Mesendoderm (in vitro differentiated cells): Measurements from ENCODE around the gene ZNF132.
A peak's percentile ranks its signal among the peaks of the same experiment; 100 is the strongest.
"Not testable (repeated sequence)": the region's sequence is repeated elsewhere in the genome, so short reads cannot be mapped to it uniquely, and the experiment has no call there.

ENCODE experiments used
- DNase-seq: peaks from one replicate; pipeline ENCODE4 v3.0.0; 2013
- H2AK5ac ChIP-seq: 2 replicates; pipeline ENCODE4 v1.6.1; 2013; ENCODE audit warnings: low read length, inconsistent platforms
- H2BK120ac ChIP-seq: 2 replicates; pipeline ENCODE4 v1.6.1; 2013; ENCODE audit warnings: low read depth, mild to moderate bottlenecking, low read length, moderate library complexity, mixed read lengths
- H2BK15ac ChIP-seq: replicated peaks from 2 replicates; pipeline ENCODE4 v1.6.1; 2013; ENCODE audit warnings: low read depth, mild to moderate bottlenecking, moderate library complexity
- H2BK5ac ChIP-seq: 2 replicates; pipeline ENCODE4 v1.6.1; 2013; ENCODE audit warnings: low read length, inconsistent platforms
- H3K18ac ChIP-seq: 2 replicates; pipeline ENCODE4 v1.6.1; 2013; ENCODE audit warnings: mild to moderate bottlenecking, low read length, mixed read lengths
- H3K23ac ChIP-seq: one replicate; pipeline ENCODE4 v1.6.1; 2013; ENCODE audit warnings: low read length
- H3K27ac ChIP-seq: 2 replicates; pipeline ENCODE4 v1.5.1; 2013; ENCODE audit warnings: low read depth, mild to moderate bottlenecking, inconsistent platforms, low read length, moderate library complexity
- H3K27me3 ChIP-seq: 2 replicates; pipeline ENCODE4 v1.6.1; 2013; ENCODE audit warnings: low read length, control low read depth, mild to moderate bottlenecking, inconsistent platforms; ENCODE audit not compliant: insufficient read depth, poor library complexity
- H3K36me3 ChIP-seq: 2 replicates; pipeline ENCODE4 v1.6.1; 2013; ENCODE audit warnings: low read length, inconsistent platforms; ENCODE audit not compliant: control insufficient read depth, insufficient read depth
- H3K4ac ChIP-seq: one replicate; pipeline ENCODE4 v1.6.1; 2013; ENCODE audit warnings: low read depth, mild to moderate bottlenecking, low read length, moderate library complexity
- H3K4me1 ChIP-seq: 2 replicates; pipeline ENCODE4 v1.6.1; 2013; ENCODE audit warnings: low read depth, low read length, inconsistent platforms; ENCODE audit not compliant: control insufficient read depth
- H3K4me2 ChIP-seq: 2 replicates; pipeline ENCODE4 v1.6.1; 2013; ENCODE audit warnings: low read length
- H3K4me3 ChIP-seq: 2 replicates; pipeline ENCODE4 v1.5.1; 2013; ENCODE audit warnings: mild to moderate bottlenecking, low read length
- H3K56ac ChIP-seq: one replicate; pipeline ENCODE4 v1.6.1; 2013; ENCODE audit warnings: low read length
- H3K79me1 ChIP-seq: 2 replicates; pipeline ENCODE4 v1.6.1; 2013; ENCODE audit warnings: low read length, inconsistent platforms
- H3K79me2 ChIP-seq: 2 replicates; pipeline ENCODE4 v1.6.1; 2013; ENCODE audit warnings: mild to moderate bottlenecking, low read length; ENCODE audit not compliant: control insufficient read depth, insufficient read depth
- H3K9ac ChIP-seq: 2 replicates; pipeline ENCODE4 v1.6.1; 2013; ENCODE audit warnings: low read length, inconsistent platforms
- H4K5ac ChIP-seq: one replicate; pipeline ENCODE4 v1.6.1; 2013; ENCODE audit warnings: low read length
- H4K8ac ChIP-seq: one replicate; pipeline ENCODE4 v1.6.1; 2013; ENCODE audit warnings: low read depth, mild to moderate bottlenecking, control low read depth, low read length, moderate library complexity
- WGBS: extraction: QIAGEN DNeasy Blood & Tissue Kit; methylation state at CpG from one replicate; pipeline ENCODE4 v1.1.7; 2013; ENCODE audit warnings: low lambda C conversion rate, missing lambda C conversion rate; ENCODE audit not compliant: insufficient coverage; ENCODE audit errors: extremely low coverage; 5-methylcytosine and 5-hydroxymethylcytosine counted together

The ZNF132 gene

DNA sequence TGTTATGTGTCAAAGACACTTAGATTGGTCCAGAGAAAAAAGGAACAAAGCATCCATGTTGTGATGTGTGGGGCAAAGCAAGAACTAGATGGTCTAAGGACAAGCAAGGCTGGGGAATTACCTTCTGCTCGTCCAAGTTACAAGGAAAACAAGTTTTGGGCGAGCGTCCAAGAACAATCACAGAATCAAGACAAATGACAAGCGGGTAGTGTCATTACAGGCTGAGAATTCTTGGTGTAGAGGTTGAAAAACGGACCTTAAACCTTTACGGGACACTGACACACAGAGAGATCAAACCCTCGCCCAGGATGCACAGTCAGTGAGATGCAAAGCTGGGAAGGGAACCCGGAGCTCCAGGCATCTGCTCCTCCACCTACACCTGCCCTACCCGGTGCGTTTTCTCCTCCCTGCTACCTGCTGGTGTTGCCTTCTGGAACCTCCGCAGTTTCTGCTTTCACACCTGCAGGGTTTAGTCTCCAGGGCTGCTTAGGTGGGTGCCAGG, 11.0 kb upstream of the ZNF132 start:
- no peak for DNase-seq
- no peak overlapping the region for H3K27ac ChIP-seq
- no CpG with 5 or more reads among the region's 11 CpGs for WGBS

DNA sequence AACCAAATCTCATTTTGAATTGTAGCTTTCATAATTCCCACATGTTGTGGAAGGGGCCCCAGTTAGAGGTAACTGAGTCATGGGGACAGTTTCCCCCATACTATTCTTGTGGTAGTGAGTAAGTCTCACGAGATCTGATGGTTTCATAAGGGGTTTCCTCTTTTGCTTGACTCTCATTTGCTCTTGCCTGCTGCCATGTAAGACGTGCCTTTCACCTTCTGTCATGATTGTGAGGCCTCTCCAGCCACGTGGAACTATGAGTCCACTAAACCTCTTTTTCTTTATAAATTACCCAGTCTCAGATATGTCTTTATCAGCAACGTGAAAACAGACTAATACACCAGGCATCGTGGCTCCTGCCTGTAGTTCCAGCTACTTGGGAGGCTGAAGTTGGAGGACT, 10.0 kb upstream of the ZNF132 start:
- H3K4me2 ChIP-seq, H3K79me2 ChIP-seq, H3K4ac ChIP-seq, H3K56ac ChIP-seq, H2BK15ac ChIP-seq, H3K4me1 ChIP-seq, H2BK120ac ChIP-seq, H4K8ac ChIP-seq, H2BK5ac ChIP-seq, H2AK5ac ChIP-seq, H3K27me3 ChIP-seq, H3K18ac ChIP-seq, H3K4me3 ChIP-seq, H3K36me3 ChIP-seq, H3K9ac ChIP-seq, H4K5ac ChIP-seq, H3K79me1 ChIP-seq, H3K23ac ChIP-seq, DNase-seq, H3K27ac ChIP-seq: not testable (repeated sequence)
- no CpG with 5 or more reads among the region's 5 CpGs for WGBS

More for the DNA sequence above, 11.0 kb upstream of the ZNF132 start:
- H2BK5ac ChIP-seq, result no peak overlapping the region
- no peaks in the 10 kb centered on the region for H3K27me3 ChIP-seq
- H3K18ac ChIP-seq, result no peak overlapping the region
- H3K23ac ChIP-seq, result no peak overlapping the region
- no peaks in the 10 kb centered on the region for H3K79me1 ChIP-seq
- no peak overlapping the region for H2BK120ac ChIP-seq
- no peak overlapping the region for H3K4me3 ChIP-seq
- H3K4ac ChIP-seq, result no peak overlapping the region
- H4K8ac ChIP-seq, result no peak overlapping the region
- H2BK15ac ChIP-seq, result no peak overlapping the region
- no peaks in the 10 kb centered on the region for H3K4me1 ChIP-seq
- peak overlapping the region; percentile 57 for H3K56ac ChIP-seq
- peak overlapping the region; percentile 79 for H3K4me2 ChIP-seq
- H3K36me3 ChIP-seq, result no peaks in the 10 kb centered on the region
- no peak overlapping the region for H4K5ac ChIP-seq
- H3K79me2 ChIP-seq, result no peaks in the 10 kb centered on the region
- H2AK5ac ChIP-seq, result no peak overlapping the region
- H3K9ac ChIP-seq, result peak overlapping the region; percentile 30

DNA sequence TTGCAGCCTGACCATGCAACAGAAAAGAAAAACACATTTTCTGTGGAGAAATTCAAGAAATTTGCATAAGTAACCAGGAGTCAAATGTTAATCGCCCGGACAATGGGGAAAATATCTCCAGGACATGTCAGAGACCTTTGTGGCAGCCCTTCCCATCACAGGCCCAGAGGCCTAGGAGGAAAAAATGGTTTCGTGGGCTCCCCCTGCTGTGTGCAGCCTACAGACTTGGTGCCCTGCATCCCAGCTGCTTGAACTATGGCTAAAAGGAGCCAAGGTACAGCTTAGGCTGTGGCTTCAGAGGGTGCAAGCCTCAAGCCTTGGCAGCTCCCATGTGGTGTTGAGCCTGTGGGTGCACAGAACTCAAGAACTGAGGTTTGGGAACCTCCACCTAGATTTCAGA, 8.9 kb upstream of the ZNF132 start:
- not testable (repeated sequence) for H3K27ac ChIP-seq, H3K27me3 ChIP-seq, H3K18ac ChIP-seq, H2BK120ac ChIP-seq, H2BK15ac ChIP-seq, H3K4me1 ChIP-seq, H3K79me2 ChIP-seq, H3K36me3 ChIP-seq, H2BK5ac ChIP-seq, H4K8ac ChIP-seq, H2AK5ac ChIP-seq, H3K4me2 ChIP-seq, H3K4ac ChIP-seq, H3K9ac ChIP-seq, H4K5ac ChIP-seq, H3K23ac ChIP-seq, DNase-seq, H3K79me1 ChIP-seq, H3K4me3 ChIP-seq, H3K56ac ChIP-seq
- WGBS, result no CpG with 5 or more reads among the region's 3 CpGs

DNA sequence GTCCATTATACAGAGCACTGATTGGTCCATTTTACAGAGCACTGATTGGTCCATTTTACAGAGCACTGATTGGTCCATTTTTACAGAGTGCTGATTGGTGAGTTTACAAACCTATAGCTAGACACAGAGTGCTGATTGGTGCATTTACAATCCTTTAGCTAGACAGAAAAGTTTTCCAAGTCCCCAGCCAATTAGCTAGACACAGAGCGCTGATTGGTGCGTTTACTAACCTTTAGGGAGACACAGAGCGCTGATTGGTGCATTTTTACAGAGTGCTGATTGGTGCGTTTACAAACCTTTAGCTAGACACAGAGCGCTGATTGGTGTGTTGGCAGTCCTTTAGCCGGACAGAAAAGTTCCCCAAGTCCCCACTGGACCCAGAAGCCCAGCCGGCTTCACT, 3.0 kb upstream of the ZNF132 start:
- not testable (repeated sequence) for H4K5ac ChIP-seq

DNA sequence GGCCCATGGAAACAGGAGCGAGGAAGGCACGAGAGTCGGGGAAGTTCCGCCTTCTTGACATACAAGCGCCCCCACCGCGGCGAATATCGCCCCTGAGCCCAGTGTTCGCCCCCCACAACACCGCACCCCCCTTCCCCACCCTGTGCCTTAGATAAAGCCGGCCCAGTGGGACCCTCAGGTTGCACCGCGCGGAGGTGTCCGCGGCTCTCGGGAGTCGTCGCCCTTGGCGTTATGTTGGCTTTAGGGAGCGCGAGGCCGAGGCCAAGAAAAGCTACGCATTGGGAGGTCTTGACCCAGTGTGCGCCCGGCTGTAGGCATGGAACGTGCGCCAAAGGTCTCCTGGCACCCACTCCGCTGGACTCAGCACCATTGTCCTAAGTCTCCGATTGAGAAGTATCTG, 603 bp upstream of the ZNF132 start:
- H3K23ac ChIP-seq, result no peak overlapping the region
- no peak overlapping the region for H2BK5ac ChIP-seq
- peak overlapping the region; percentile 16 for H3K4me3 ChIP-seq
- no peak overlapping the region for H3K56ac ChIP-seq
- WGBS, result no CpG with 5 or more reads among the region's 31 CpGs
- H4K8ac ChIP-seq, result no peak overlapping the region
- no peaks in the 10 kb centered on the region for H3K27me3 ChIP-seq
- no peaks in the 10 kb centered on the region for H3K4me1 ChIP-seq
- H3K4ac ChIP-seq, result no peak overlapping the region
- no peak overlapping the region for H3K9ac ChIP-seq
- H3K27ac ChIP-seq, result no peak overlapping the region
- H3K18ac ChIP-seq, result no peak overlapping the region
- H3K36me3 ChIP-seq, result no peaks in the 10 kb centered on the region
- no peak overlapping the region for H4K5ac ChIP-seq
- no peak overlapping the region for H2BK15ac ChIP-seq
- H3K79me2 ChIP-seq, result no peaks in the 10 kb centered on the region
- H2BK120ac ChIP-seq, result no peak overlapping the region
- H2AK5ac ChIP-seq, result no peak overlapping the region
- DNase-seq, result no peak
- peak overlapping the region; percentile 50 for H3K4me2 ChIP-seq
- no peaks in the 10 kb centered on the region for H3K79me1 ChIP-seq

More for the DNA sequence above, 3.0 kb upstream of the ZNF132 start:
- not testable (repeated sequence) for H3K4ac ChIP-seq, H3K27me3 ChIP-seq, H3K56ac ChIP-seq, H3K23ac ChIP-seq, H3K9ac ChIP-seq, H3K18ac ChIP-seq, DNase-seq, H3K79me1 ChIP-seq, H3K27ac ChIP-seq, H3K4me2 ChIP-seq, H3K4me1 ChIP-seq, H2BK5ac ChIP-seq, H3K36me3 ChIP-seq, H3K79me2 ChIP-seq, H3K4me3 ChIP-seq, H2BK120ac ChIP-seq, H2BK15ac ChIP-seq, H2AK5ac ChIP-seq, H4K8ac ChIP-seq
- no CpG with 5 or more reads among the region's 7 CpGs for WGBS

DNA sequence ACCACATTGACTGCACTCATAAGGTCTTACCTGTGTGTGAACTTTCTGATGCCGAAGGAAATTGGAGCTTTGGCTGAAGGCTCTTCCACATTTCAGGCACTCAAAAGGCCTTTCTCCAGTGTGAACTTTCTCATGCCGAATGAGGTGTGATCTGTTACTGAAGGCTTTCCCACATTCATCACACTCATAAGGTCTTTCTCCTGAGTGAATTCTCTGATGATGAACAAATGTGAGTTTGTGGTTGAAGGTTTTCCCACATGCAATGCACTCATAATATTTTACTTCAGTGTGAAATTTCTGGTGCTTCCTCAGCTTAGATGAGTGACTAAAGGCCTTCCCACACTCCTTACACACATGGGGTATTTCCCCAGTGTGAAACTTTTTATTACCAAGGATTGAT, 5.7 kb downstream of the ZNF132 start:
- Histone ChIP-seq H3K4ac (no peak overlapping the region), H2BK120ac (no peak overlapping the region), H3K27me3 (no peaks in the 10 kb centered on the region), H4K5ac (no peak overlapping the region), H2BK15ac (no peak overlapping the region), H3K9ac (no peak overlapping the region), H3K4me2 (no peak overlapping the region), H3K18ac (no peak overlapping the region), H3K4me1 (no peaks in the 10 kb centered on the region), H3K56ac (no peak overlapping the region), H2BK5ac (no peak overlapping the region), H3K27ac (no peak overlapping the region), H3K4me3 (peak overlapping the region; percentile 37), H4K8ac (no peak overlapping the region), H3K79me2 (no peaks in the 10 kb centered on the region), H3K79me1 (no peaks in the 10 kb centered on the region), H2AK5ac (no peak overlapping the region), H3K36me3 (peaks cover 11% of the 10 kb centered on the region), H3K23ac (no peak overlapping the region)
- DNase-seq, result no peak
- no CpG with 5 or more reads among the region's 2 CpGs for WGBS
